Neural cell (in vitro differentiated cells): ENCODE results near the gene IGFL4.

Source experiments
- CTCF ChIP-seq: fragments of 450-650 bp; IDR thresholded peaks from 2 replicates; pipeline ENCODE4 v1.5.1; 2014; ENCODE audit warnings: antibody characterized with exemption, mild to moderate bottlenecking, moderate library complexity; ENCODE audit not compliant: poor library complexity, severe bottlenecking
- EZH2 ChIP-seq: fragments of 200-600, 300-800 bp; shearing (Covaris generic), sonication (generic); IDR thresholded peaks from 2 replicates; pipeline ENCODE4 v1.6.1; 2014; ENCODE audit warnings: antibody characterized with exemption, low read length, borderline replicate concordance, mild to moderate bottlenecking; ENCODE audit not compliant: insufficient read depth, poor library complexity, severe bottlenecking
- POLR2AphosphoS5 ChIP-seq: IDR thresholded peaks from 2 replicates; pipeline ENCODE4 v1.6.1; 2012
- RAD21 ChIP-seq: fragments of 450-650 bp; conservative IDR thresholded peaks from 2 replicates; pipeline ENCODE4 v1.6.1; 2014; ENCODE audit warnings: antibody characterized with exemption, mild to moderate bottlenecking, moderate library complexity

- TF ChIP-seq CTCF (no peak), RAD21 (no peak), POLR2AphosphoS5 (no peak), EZH2 (no peak)
Observed at GRCh38 chr19:45998834-45999233, 42.0 kb downstream of the IGFL4 start.
